GM19193 (cell line): ENCODE measurements around the gene CLTC.

Source experiments
- POLR2A ChIP-seq: IDR thresholded peaks from 4 replicates; pipeline ENCODE4 v1.6.1; 2011; ENCODE audit not compliant: insufficient read depth, insufficient read length; ENCODE audit errors: extremely low read depth

The CLTC gene

DNA sequence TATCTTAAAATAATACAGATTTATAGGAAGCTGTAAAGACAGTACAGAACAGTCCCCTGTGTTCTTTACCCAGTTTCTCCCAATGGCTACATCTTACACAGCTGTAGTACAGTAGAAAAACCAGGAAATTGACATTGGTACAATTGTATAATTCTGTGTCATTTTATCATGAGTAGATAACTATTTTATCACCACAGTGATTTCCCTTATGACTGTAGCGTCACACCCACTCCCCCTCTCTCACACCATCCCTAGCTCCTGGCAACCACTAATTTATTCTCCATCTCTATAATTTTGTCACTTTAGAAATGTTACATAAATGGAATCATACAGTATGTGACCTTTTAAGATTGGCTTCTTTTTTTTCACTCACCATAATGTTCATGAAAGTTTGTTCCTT is 30.9 kb downstream of the CLTC start:
- no peak for TF ChIP-seq POLR2A

DNA sequence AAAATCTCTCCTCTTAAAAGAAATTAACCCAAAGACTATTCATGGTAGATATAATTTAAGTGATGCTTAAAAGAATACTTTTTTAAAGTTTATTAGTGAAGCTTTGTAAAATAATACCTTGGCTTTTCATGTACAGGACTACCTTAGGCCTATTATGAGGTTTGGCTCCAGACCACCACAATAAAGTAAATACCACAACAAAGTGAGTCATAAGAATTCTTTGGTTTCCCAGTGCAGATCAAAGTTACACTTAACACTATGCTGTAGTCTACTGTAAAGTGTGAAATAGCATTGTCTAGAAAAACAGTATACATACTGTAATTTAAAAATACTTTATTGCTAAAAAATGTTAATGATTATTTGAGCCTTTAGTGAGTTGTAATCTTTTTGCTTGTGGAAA is 31.7 kb downstream of the CLTC start:
- no peak for TF ChIP-seq POLR2A

DNA sequence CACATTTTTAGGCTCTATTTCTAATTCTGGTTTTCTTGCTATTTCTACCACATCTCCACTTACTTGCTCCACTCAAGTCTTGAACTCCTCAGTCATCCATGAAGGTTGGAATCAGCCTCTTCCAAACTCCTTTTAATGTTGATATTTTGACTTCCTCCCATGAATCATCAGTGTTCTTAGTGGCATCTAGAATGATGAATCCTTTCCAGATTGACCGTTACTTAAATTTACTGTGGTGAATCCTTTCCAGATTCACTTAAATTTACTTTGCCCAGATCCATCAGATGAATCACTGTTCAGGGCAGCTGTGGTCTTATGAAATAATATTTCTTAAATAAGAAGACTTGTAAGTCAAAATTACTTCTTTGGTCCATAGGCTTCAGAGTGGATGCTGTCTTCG is 32.4 kb downstream of the CLTC start:
- no peak for TF ChIP-seq POLR2A

DNA sequence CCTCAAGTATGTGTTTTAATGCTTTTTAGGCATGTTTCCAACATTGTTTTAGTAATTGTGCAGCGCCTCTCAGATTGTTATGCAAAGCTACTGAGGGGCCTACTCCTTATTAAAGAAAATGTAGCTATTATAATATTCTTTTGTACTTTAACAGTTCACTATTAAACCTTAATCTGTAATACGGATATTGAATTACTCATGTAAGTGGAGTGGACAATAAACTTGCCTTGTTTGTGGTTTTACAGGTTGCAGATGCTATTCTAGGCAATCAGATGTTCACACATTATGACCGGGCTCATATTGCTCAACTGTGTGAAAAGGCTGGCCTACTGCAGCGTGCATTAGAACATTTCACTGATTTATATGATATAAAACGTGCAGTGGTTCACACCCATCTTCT is 46.5 kb downstream of the CLTC start:
- TF ChIP-seq POLR2A = no peak

DNA sequence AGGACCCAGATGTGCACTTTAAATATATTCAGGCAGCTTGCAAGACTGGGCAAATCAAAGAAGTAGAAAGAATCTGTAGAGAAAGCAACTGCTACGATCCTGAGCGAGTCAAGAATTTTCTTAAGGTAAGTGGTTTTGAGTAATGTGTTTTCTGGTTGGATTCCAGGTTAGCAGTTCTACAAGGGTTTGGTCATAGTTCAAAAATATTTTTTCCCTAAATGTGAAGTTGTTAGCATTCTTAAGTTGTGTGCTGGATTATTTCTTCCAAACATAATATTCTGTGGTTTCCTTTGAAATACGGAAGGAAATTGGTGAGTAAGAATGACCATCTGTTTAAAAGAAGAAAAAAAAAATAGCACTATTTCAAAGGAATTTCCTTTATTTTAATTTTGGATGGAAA is 49.1 kb downstream of the CLTC start:
- no peak for TF ChIP-seq POLR2A

DNA sequence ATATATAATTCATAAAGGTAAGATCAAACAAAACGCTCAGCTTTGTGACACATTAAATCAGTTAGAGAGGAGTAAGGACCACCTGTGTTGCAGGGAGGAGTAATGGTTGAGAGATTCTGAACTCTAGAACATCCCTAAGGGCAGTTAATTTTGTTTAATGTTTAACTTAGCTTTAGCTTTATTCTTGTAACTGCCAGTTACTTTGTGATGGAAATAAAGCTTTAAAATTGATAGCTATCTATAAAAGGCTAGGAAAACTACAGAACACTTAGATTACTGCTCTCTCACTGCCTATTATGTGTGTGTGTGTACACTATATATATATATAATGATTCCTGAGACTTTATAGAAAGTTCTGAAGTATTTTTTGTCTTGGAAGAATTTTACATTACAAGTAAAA is 49.7 kb downstream of the CLTC start:
- no peak for TF ChIP-seq POLR2A

DNA sequence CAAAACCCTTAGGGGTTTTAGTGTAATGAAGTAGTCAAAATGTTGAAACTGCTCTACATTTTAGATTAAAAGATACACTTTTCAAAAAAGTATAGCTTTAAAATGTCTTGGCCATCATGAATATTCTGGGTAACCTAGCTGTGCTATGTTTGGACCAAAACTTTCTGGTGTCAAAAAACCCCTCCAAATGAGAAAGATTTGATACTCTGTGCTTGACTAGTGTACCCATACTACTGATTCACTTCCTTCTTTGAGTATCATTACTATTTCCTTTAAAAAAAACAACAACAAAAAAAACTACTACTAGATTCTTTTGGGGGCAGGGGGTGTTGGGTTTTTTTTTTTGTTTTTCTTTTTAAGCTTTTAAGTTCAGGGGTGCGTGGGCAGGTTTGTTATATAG is 50.2 kb downstream of the CLTC start:
- TF ChIP-seq POLR2A = no peak

DNA sequence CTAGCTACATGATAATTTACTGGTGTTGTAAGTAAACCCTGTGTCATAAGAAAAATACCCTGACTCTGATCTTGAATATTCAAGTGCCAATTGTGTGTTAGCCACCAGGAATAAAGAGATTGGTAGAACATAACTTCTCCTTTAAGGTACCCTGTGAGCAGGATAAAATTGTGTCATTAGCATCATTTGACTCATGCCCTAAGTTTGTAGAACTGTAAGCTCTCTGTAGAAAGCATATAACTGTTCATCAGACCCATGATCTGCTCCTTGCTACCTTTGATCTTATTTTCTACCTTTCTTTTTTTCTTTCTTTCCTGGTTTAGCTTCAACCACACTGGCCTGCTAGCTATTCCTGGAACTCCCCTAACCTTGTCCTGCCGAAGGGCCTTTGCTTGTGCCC is 51.7 kb downstream of the CLTC start:
- TF ChIP-seq POLR2A = no peak

DNA sequence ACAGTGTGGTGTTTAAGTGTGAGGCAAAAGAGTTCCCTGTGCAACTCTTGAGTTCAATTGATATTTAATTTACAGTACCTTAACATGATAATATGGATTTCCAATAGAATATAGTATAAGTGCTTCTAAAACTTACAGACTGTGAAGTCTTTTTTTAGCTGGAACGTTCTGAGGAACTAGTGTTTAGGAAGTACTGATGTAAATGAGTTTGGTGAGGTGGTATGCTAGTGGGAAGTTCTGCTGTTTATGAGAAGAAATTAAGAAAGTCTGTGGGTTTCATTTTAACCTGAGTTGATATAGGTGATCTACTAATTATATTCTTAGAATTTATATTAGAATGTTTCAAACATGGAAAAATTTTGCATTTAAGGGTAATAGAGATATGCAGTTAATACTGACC is 55.5 kb downstream of the CLTC start:
- no peak for TF ChIP-seq POLR2A

DNA sequence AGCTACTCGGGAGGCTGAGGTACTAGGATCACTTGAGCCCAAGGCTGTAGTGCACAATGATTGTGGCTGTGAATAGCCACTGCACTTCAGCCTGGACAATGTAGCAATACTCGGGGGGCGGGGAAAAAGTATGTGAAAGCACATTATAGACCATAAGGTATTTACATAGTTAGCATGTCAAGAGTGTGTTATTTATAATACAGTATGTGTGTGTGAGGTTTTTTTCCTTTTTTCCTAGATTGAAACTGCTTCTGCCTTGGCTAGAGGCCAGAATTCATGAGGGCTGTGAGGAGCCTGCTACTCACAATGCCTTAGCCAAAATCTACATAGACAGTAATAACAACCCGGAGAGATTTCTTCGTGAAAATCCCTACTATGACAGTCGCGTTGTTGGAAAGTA is 57.0 kb downstream of the CLTC start:
- no peak for TF ChIP-seq POLR2A

DNA sequence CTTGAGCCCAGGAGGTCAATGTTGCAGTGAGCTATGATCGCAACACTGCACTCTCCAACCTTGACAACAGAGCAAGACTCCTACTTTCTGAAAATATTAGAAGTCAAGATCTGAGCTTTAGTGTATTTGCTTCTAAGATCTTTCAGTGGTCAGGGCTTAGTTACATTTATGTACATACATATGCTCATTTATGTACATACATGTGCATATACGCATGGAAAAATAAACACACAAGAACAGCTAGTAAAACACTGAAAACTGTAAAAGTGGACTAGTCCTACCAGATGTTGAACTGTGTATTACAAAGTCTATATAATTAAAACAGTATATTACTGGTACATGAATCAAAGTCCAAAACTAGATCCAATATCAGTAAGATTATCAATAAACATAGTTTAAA is 59.2 kb downstream of the CLTC start:
- no peak for TF ChIP-seq POLR2A

DNA sequence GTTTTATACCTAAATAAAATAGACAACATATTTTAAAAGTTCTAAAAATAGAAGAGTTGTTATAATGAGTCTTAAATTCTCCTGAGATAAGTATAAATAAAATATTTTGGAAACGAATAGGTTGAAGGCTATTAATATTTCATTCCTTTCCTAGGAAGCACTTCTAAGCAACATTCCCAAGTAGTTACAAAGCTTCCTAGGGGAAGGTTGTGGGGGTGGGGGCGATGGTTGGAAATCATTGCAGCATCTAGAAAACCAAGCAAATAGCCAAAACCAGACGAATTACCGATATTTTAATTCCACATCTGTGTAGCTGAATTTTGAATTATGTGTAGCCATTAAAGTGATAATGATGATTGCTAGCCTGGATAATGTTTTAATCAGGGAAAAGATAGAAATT is 60.6 kb downstream of the CLTC start:
- no peak for TF ChIP-seq POLR2A

DNA sequence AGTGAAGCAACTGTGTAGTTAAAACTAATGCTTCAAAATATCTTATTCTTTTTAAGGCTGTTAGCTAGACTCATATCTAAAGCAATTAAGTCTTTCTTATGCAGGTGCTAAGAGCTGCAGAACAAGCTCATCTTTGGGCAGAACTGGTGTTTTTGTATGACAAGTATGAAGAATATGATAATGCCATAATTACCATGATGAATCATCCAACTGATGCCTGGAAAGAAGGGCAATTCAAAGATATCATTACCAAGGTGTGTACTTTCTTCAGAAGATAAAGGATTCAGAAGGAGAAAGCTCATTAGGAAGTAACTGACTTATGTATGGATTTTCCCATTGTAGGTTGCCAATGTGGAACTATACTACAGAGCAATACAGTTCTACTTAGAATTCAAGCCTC is 63.6 kb downstream of the CLTC start:
- TF ChIP-seq POLR2A = no peak

DNA sequence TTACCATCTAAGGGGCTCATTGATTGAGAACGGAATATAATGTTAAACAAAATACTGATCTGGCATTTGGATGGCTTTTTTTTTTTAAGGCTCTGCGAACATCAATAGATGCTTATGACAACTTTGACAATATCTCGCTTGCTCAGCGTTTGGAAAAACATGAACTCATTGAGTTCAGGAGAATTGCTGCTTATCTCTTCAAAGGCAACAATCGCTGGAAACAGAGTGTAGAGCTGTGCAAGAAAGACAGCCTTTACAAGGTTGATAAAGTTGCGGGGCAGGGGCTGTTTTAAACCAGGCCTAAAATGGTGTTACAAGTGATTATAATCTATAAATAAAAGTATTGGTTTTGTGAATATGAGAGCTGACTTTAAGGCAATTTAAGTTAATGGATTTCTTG is 65.3 kb downstream of the CLTC start:
- TF ChIP-seq POLR2A = no peak

DNA sequence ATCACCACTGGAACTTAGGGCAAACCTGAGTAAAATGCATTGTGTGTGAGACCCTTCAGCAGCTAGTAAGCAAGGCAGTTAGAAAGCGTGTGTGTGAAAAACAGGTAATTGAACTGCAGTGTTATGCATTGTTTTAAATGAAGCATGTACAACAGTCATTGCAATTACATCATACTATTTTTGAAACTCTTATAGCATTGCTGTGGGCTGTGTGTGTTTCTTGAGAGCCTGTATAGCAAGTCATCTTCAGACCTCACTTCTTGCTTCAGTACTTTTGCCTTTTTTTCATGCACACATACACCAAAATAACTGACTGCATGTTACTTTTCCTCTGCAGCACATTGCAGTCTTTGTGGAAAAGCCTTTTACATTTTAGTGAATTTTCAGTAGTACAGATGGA is 68.3 kb downstream of the CLTC start:
- TF ChIP-seq POLR2A = no peak

DNA sequence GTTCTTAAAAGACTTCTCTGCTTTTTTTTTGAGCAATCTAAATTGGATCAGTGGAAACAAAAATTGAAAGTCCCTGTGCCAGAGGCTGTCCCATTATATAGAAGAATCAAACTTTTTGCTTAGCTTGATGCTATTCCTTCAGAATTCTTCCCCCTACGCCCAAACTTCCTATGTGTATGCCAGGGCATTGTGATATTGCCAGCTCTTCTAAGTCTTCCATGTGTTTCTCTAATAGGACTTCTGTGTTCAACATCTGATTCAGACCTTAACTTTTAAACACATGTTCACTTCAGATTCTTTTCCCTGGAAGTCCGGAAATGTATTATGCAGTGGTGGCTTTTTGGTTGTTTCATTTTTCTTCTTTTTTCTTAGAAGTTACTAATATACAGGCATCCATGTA is 68.8 kb downstream of the CLTC start:
- TF ChIP-seq POLR2A = no peak

DNA sequence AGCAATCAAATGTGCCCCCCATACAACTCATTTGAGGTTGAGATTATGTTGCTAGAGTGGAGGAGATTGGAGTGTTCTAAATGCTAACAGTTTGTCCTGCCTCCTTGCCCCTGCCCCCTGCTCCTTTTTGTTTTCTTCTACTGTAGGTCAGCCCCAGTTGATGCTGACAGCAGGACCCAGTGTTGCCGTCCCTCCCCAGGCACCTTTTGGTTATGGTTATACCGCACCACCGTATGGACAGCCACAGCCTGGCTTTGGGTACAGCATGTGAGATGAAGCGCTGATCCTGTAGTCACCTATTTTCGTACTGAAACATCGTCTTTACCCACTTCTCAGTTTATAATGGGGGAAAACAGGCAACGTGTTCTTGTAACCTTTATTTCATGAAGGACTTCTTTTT is 73.9 kb downstream of the CLTC start:
- TF ChIP-seq POLR2A = no peak

DNA sequence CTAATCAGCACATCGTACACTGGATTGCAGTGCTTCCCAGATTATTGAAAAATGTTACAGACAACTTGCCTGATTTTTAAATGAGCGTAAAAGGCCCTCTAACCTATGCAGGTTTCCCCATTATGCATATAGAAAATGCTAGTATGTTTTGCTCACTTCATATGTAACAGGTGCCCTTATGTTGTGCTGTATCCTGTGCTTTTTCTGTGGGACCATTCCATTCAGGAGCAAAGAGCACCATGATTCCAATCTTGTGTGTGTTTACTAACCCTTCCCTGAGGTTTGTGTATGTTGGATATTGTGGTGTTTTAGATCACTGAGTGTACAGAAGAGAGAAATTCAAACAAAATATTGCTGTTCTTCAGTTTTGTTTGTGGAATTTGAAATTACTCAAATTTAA is 74.6 kb downstream of the CLTC start:
- TF ChIP-seq POLR2A = no peak
